ENCODE results near the gene PPL. TPM values are rescaled to one million over a fixed set of nuclear protein-coding genes. Genes with fewer than 3 reads are reported as not detected.

The PPL gene
- total and polyA plus RNA-seq, 2 of the 8 experiments (the other 6 are each of a cell fraction or from before 2014, with no cell fraction given), result 11.3 to 29.5 TPM

DNA sequence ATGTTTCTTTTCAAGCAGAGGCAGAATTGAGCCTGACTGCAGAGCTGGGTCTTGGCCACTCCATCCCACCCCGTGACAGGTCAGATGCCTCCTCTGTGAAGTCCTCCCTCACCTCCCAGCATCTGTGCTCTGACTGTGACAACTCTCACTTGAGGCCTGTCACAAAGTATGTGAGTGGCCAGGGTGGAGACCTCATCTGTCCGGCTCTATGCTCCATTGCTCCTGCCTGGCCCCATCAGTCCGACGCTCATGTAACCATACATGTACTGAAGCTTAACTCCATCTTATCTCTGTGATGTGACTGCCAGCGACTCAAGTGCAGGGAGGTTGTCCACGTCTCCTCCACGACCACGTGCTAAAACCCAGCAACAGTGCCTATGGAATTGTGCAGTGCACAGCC, 3.5 kb downstream of the PPL start (continued):
- TF ChIP-seq PHF8 (conservative IDR thresholded peaks at IDR 0.05; ENCODE audit: low read depth, low read length), result no peak

Data from H1 (cell line).